ENCODE results near the gene IER5L. TPM values are rescaled to one million over a fixed set of nuclear protein-coding genes. Genes with fewer than 3 reads are reported as not detected.

IER5L gene
- total and polyA plus RNA-seq, 2 of the 8 experiments (the other 6 are each of a cell fraction or from before 2014, with no cell fraction given): 0.65 to 1.0 TPM

DNA sequence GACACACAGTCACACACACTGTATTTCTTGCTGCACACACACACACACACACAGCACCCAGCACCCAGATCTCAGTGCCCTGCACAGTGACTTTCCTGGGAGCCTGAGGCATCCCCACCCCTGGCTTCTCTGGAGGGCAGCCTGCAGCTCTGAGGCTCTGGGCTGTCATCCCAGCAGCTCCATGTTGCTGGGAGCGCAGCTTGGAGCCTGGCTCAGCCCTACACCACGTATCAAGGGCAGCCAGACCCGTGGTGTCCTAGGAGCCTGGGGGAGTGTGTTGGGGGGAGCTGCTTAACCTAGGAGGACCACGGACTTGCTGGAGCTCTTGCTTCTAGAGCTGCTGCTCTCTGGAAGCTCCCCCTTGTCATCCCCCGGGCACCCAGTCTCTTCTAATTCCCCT is 5.2 kb downstream of the IER5L start (continued):
- no peak for TF ChIP-seq TAF1 (IDR thresholded peaks at IDR 0.05; ENCODE audit: low read depth, low read length)
- TF ChIP-seq SP4 (IDR thresholded peaks at IDR 0.05; ENCODE audit: low read length): no peak
- no peak for TF ChIP-seq ATF2 (IDR thresholded peaks at IDR 0.05; ENCODE audit: low read length)
- TF ChIP-seq POLR2AphosphoS5 (IDR thresholded peaks at IDR 0.05; ENCODE audit: low read depth, low read length): no peak
- TF ChIP-seq, protein P1, sequence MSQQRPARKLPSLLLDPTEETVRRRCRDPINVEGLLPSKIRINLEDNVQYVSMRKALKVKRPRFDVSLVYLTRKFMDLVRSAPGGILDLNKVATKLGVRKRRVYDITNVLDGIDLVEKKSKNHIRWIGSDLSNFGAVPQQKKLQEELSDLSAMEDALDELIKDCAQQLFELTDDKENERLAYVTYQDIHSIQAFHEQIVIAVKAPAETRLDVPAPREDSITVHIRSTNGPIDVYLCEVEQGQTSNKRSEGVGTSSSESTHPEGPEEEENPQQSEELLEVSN (IDR thresholded peaks at IDR 0.05): no peak
- no peak for TF ChIP-seq EGR1 (IDR thresholded peaks at IDR 0.05; ENCODE audit: borderline replicate concordance, low read depth, low read length)
